A549 treated with Hydrocortisone at 1 μM for 4 hours (cell line): ENCODE data around the gene GEMIN8. TPM values are rescaled to one million over a fixed set of nuclear protein-coding genes. Genes with fewer than 3 reads are reported as not detected.

Experiments
- total RNA-seq: library from RNA; stranded (reverse); fragments of 200-300 nt; extraction: Qiagen RNA extraction; gene quantifications from 5 replicates; pipeline ENCODE4 v1.2.3, GENCODE V29; 2022

The GEMIN8 gene
- total RNA-seq, result 8.4 to 10.3 TPM (median 10.1 TPM) in 5 replicates

GRCh38 chrX:14029425-14030173, at the start of gene GEMIN8:
GEMIN8 (minus strand) TSS chrX:14029892; CDS start chrX:14021478, 8,414 bp downstream.

Other genes starting within 250 kb of the GEMIN8 start
- gene GPM6B, start 212.8 kb downstream of the GEMIN8 start, total RNA-seq, result 0.07 to 0.20 TPM (median 0.14 TPM) in 5 replicates